NCI-H2196 treated with DMSO at 0.1 percent for 48 hours (cell line): ENCODE results near the gene KCNK18.

Experiments
- DNase-seq: peaks from one replicate; lab custom pipeline; 2025; ENCODE audit not compliant: unreplicated experiment; lab: John Stamatoyannopoulos, UW

KCNK18 gene

GRCh38 chr10:117249493-117250093 is 52.3 kb downstream of the KCNK18 start:
- DNase-seq, result no peak

GRCh38 chr10:117250411-117250810 is 53.1 kb downstream of the KCNK18 start:
- no peak for DNase-seq

- no peak for DNase-seq
These were observed 56.6 kb downstream of the KCNK18 start for GRCh38 chr10:117253908-117254307.

GRCh38 chr10:117254338-117254737 is 57.0 kb downstream of the KCNK18 start:
- DNase-seq, result no peak

GRCh38 chr10:117254774-117255735 is 57.8 kb downstream of the KCNK18 start:
- DNase-seq, result no peak

- DNase-seq, result no peak
These were observed 58.7 kb downstream of the KCNK18 start for GRCh38 chr10:117255835-117256460.

GRCh38 chr10:117256910-117257309 is 59.6 kb downstream of the KCNK18 start:
- DNase-seq, result no peak

GRCh38 chr10:117257721-117258120 is 60.4 kb downstream of the KCNK18 start:
- no peak for DNase-seq

- DNase-seq, result no peak
These were observed 62.0 kb downstream of the KCNK18 start for GRCh38 chr10:117259279-117259678.
